ENCODE data around the gene PRSS12.

The PRSS12 gene

GRCh38 chr4:118346495-118346894 is 6.3 kb downstream of the PRSS12 start:
- H4K20me1 ChIP-seq (ENCODE audit: insufficient read depth, low read length), result no peaks in the 10 kb centered on the region
- no peak overlapping the region for H3K9ac ChIP-seq (ENCODE audit: low read length)
- H3K27me3 ChIP-seq (ENCODE audit: low read depth, low read length), result no peaks in the 10 kb centered on the region
- H3K36me3 ChIP-seq (replicated peaks; ENCODE audit: low read depth, low read length), result no peaks in the 10 kb centered on the region
- no peaks in the 10 kb centered on the region for H3K9me3 ChIP-seq (ENCODE audit: insufficient read depth, low read length)
- H3K27ac ChIP-seq (ENCODE audit: low read length), result no peak overlapping the region
- no peak overlapping the region for H2AFZ ChIP-seq (ENCODE audit: low read depth, low read length)
- no peaks in the 10 kb centered on the region for H3K79me2 ChIP-seq (ENCODE audit: low read length)
- TF ChIP-seq EZH2phosphoT487 (IDR thresholded peaks at IDR 0.05; ENCODE audit: low read depth) (no peak), CTCF (IDR thresholded peaks at IDR 0.05; ENCODE audit: low read depth, low read length) (no peak)
- no peak overlapping the region for H3K4me2 ChIP-seq (ENCODE audit: low read length)
- no peak overlapping the region for H3K4me3 ChIP-seq (ENCODE audit: low read length)
- H3K4me1 ChIP-seq (ENCODE audit: low read length), result no peaks in the 10 kb centered on the region

GRCh38 chr4:118345813-118346212 is 7.0 kb downstream of the PRSS12 start:
- Histone ChIP-seq H2AFZ (ENCODE audit: low read depth, low read length) (no peak overlapping the region), H3K4me3 (ENCODE audit: low read length) (no peak overlapping the region), H3K79me2 (ENCODE audit: low read length) (no peaks in the 10 kb centered on the region), H3K9ac (ENCODE audit: low read length) (no peak overlapping the region), H3K27me3 (ENCODE audit: low read depth, low read length) (no peaks in the 10 kb centered on the region), H3K4me2 (ENCODE audit: low read length) (no peak overlapping the region), H3K36me3 (replicated peaks; ENCODE audit: low read depth, low read length) (no peaks in the 10 kb centered on the region), H4K20me1 (ENCODE audit: insufficient read depth, low read length) (no peaks in the 10 kb centered on the region), H3K27ac (ENCODE audit: low read length) (no peak overlapping the region), H3K4me1 (ENCODE audit: low read length) (no peaks in the 10 kb centered on the region), H3K9me3 (ENCODE audit: insufficient read depth, low read length) (no peaks in the 10 kb centered on the region)
- no peak for TF ChIP-seq CTCF (IDR thresholded peaks at IDR 0.05; ENCODE audit: low read depth, low read length)
- no peak for TF ChIP-seq EZH2phosphoT487 (IDR thresholded peaks at IDR 0.05; ENCODE audit: low read depth)

- H3K4me2 ChIP-seq (ENCODE audit: low read length), result no peak overlapping the region
- no peaks in the 10 kb centered on the region for H3K27me3 ChIP-seq (ENCODE audit: low read depth, low read length)
- no peak overlapping the region for H3K9ac ChIP-seq (ENCODE audit: low read length)
- no peaks in the 10 kb centered on the region for H3K36me3 ChIP-seq (replicated peaks; ENCODE audit: low read depth, low read length)
- no peak overlapping the region for H2AFZ ChIP-seq (ENCODE audit: low read depth, low read length)
- H3K4me1 ChIP-seq (ENCODE audit: low read length), result no peaks in the 10 kb centered on the region
- H3K9me3 ChIP-seq (ENCODE audit: insufficient read depth, low read length), result no peaks in the 10 kb centered on the region
- no peak overlapping the region for H3K27ac ChIP-seq (ENCODE audit: low read length)
- no peaks in the 10 kb centered on the region for H4K20me1 ChIP-seq (ENCODE audit: insufficient read depth, low read length)
- H3K4me3 ChIP-seq (ENCODE audit: low read length), result no peak overlapping the region
- TF ChIP-seq CTCF (IDR thresholded peaks at IDR 0.05; ENCODE audit: low read depth, low read length) (no peak), EZH2phosphoT487 (IDR thresholded peaks at IDR 0.05; ENCODE audit: low read depth) (no peak)
- no peaks in the 10 kb centered on the region for H3K79me2 ChIP-seq (ENCODE audit: low read length)
Measured at GRCh38 chr4:118344801-118345200, 8.0 kb downstream of the PRSS12 start.

GRCh38 chr4:118343501-118343900 is 9.3 kb downstream of the PRSS12 start:
- no peaks in the 10 kb centered on the region for H3K27me3 ChIP-seq (ENCODE audit: low read depth, low read length)
- H2AFZ ChIP-seq (ENCODE audit: low read depth, low read length), result no peak overlapping the region
- no peak overlapping the region for H3K4me3 ChIP-seq (ENCODE audit: low read length)
- no peaks in the 10 kb centered on the region for H4K20me1 ChIP-seq (ENCODE audit: insufficient read depth, low read length)
- no peaks in the 10 kb centered on the region for H3K36me3 ChIP-seq (replicated peaks; ENCODE audit: low read depth, low read length)
- H3K9me3 ChIP-seq (ENCODE audit: insufficient read depth, low read length), result no peaks in the 10 kb centered on the region
- H3K9ac ChIP-seq (ENCODE audit: low read length), result no peak overlapping the region
- no peaks in the 10 kb centered on the region for H3K4me1 ChIP-seq (ENCODE audit: low read length)
- H3K27ac ChIP-seq (ENCODE audit: low read length), result no peak overlapping the region
- TF ChIP-seq CTCF (IDR thresholded peaks at IDR 0.05; ENCODE audit: low read depth, low read length) (no peak), EZH2phosphoT487 (IDR thresholded peaks at IDR 0.05; ENCODE audit: low read depth) (no peak)
- no peak overlapping the region for H3K4me2 ChIP-seq (ENCODE audit: low read length)
- H3K79me2 ChIP-seq (ENCODE audit: low read length), result no peaks in the 10 kb centered on the region
